Spleen (tissue), 3 donors: ENCODE data around the gene ZSWIM6.

ENCODE experiments used
- POLR2A ChIP-seq, 3 donors: fragments of 450-650 bp; IDR thresholded peaks; one replicate each; pipeline ENCODE4 v1.5.1; 2017; ENCODE audit warnings: antibody characterized with exemption in 3 of 3, mild to moderate bottlenecking in 1 of 3
- POLR2AphosphoS5 ChIP-seq, 3 donors: sonication (generic); formaldehyde crosslinking; IDR thresholded peaks; one replicate each; pipeline ENCODE4 v1.5.1; 2017; ENCODE audit warnings: antibody characterized with exemption in 3 of 3

- TF ChIP-seq POLR2A (IDR thresholded peaks at IDR 0.05) (no peak), POLR2AphosphoS5 (IDR thresholded peaks at IDR 0.05) (no peak)
Measured at GRCh38 chr5:61441742-61442141, 109.7 kb downstream of the ZSWIM6 start.
